ENCODE results near the gene PCED1A.

- no peak for TF ChIP-seq EZH2phosphoT487 (IDR thresholded peaks at IDR 0.05; ENCODE audit: low read length)
- no peak for TF ChIP-seq CTCF (IDR thresholded peaks at IDR 0.05; ENCODE audit: low read length)
- TF ChIP-seq EZH2 (optimal IDR thresholded peaks at IDR 0.05; ENCODE audit: low read depth, low read length), result no peak
Observed at GRCh38 chr20:2865630-2866029, 25.2 kb upstream of the PCED1A start.

Data from MM.1S (cell line).